GM12878 (cell line): ENCODE data around the gene CLMP. TPM values are rescaled to one million over a fixed set of nuclear protein-coding genes. Genes with fewer than 3 reads are reported as not detected.

ENCODE experiments used
- ATAC-seq: fragments of 200-7000 bp; cut with Tn5 transposase; 3 replicates; pipeline ENCODE4 v1.9.1; 2020; ENCODE audit warnings: mild to moderate bottlenecking, moderate library complexity
- BruUV-seq: library from RNA; stranded (reverse); fragments of 400-500 nt; replicated peaks from 2 replicates; lab custom pipeline; 2021; lab: Mats Ljungman, UMichigan
- CTCF ChIA-PET: fragments of 300-600 bp; sonication (Branson Sonifier 250); formaldehyde crosslinking; extraction: SDS; loops from one replicate; lab custom pipeline; 2021; ENCODE audit warnings: inconsistent platforms; lab: Yijun Ruan, JAX
- POLR2A ChIA-PET: fragments of 350-600 bp; formaldehyde crosslinking; extraction: SDS; loops from one replicate; lab custom pipeline; 2021; ENCODE audit warnings: inconsistent platforms; lab: Charles Lee
- RAD21 ChIA-PET: fragments of 300-600 bp; sonication (Branson Sonifier 250); formaldehyde crosslinking; loops from one replicate; lab custom pipeline; 2023; ENCODE audit warnings: antibody characterized with exemption; ENCODE audit not compliant: unreplicated experiment; lab: Charles Lee
- SMC1A ChIA-PET: fragments of 300-600 bp; sonication (Branson Sonifier 250); formaldehyde crosslinking; loops from one replicate; lab custom pipeline; 2023; ENCODE audit not compliant: unreplicated experiment, uncharacterized antibody; lab: Charles Lee
- DNase-seq: peaks from one replicate; pipeline ENCODE4 v3.0.0-alpha.2; 2011; ENCODE audit warnings: low read depth, low spot score
- FAIRE-seq: peaks from 3 replicates; lab custom pipeline; 2011; peaks lifted over from hg19 to GRCh38; lab: Jason Lieb, UNC
- H2AFZ ChIP-seq: 2 replicates; pipeline ENCODE4 v1.6.0; 2011; ENCODE audit warnings: low read depth, low read length, control low read depth; ENCODE audit not compliant: control insufficient read depth
- H3K27ac ChIP-seq: 2 replicates; pipeline ENCODE4 v1.5.1; 2011; ENCODE audit warnings: control low read depth; ENCODE audit not compliant: control insufficient read depth, insufficient read depth
- H3K27me3 ChIP-seq, 2 experiments: replicated peaks in 1 of 2; 2 replicates each; pipeline versions ENCODE4 v1.6.0 to v1.6.1; 2011; ENCODE audit warnings: low read length in 1 of 2; ENCODE audit not compliant: control insufficient read depth in 2 of 2, insufficient read depth in 2 of 2
- H3K36me3 ChIP-seq, 2 experiments: 2 replicates each; pipeline ENCODE4 v1.5.1; 2011; ENCODE audit warnings: low read length in 1 of 2; ENCODE audit not compliant: control insufficient read depth in 2 of 2, insufficient read depth in 2 of 2
- H3K4me1 ChIP-seq: 2 replicates; pipeline ENCODE4 v1.6.1; 2011; ENCODE audit warnings: mild to moderate bottlenecking, low read length, moderate library complexity, mixed read lengths; ENCODE audit not compliant: control insufficient read depth, insufficient read depth
- H3K4me2 ChIP-seq: 2 replicates; pipeline ENCODE4 v1.6.0; 2011; ENCODE audit warnings: control low read depth; ENCODE audit not compliant: control insufficient read depth, insufficient read depth
- H3K4me3 ChIP-seq: fragments of 200-600 bp; sonication (generic); 2 replicates; pipeline ENCODE4 v1.5.1; 2016
- H3K79me2 ChIP-seq: 2 replicates; pipeline ENCODE4 v1.6.0; 2011; ENCODE audit warnings: low read length; ENCODE audit not compliant: control insufficient read depth, insufficient read depth
- H3K9ac ChIP-seq: 2 replicates; pipeline ENCODE4 v1.8.0; 2011; ENCODE audit warnings: low read length, control low read depth, mixed read lengths; ENCODE audit not compliant: control insufficient read depth, insufficient read depth
- H3K9me3 ChIP-seq: replicated peaks from 3 replicates; pipeline ENCODE4 v1.5.1; 2011; ENCODE audit warnings: mild to moderate bottlenecking, low read length; ENCODE audit not compliant: control insufficient read depth, insufficient read depth
- H4K20me1 ChIP-seq: 2 replicates; pipeline ENCODE4 v1.6.0; 2011; ENCODE audit not compliant: control insufficient read depth, insufficient read depth
- BCLAF1 ChIP-seq: fragments of 450-650 bp; IDR thresholded peaks from 2 replicates; pipeline ENCODE4 v1.6.1; 2017; ENCODE audit warnings: antibody characterized with exemption, mild to moderate bottlenecking, moderate library complexity
- CHD2 ChIP-seq: IDR thresholded peaks from 2 replicates; pipeline ENCODE4 v1.6.1; 2011; ENCODE audit warnings: low read depth, low read length, improper control_type of control experiment, borderline replicate concordance
- EED ChIP-seq: sonication (generic); IDR thresholded peaks from 2 replicates; pipeline ENCODE4 v1.6.1; 2016; ENCODE audit warnings: antibody characterized with exemption, low read depth
- RAD51 ChIP-seq: fragments of 450-650 bp; IDR thresholded peaks from 2 replicates; pipeline ENCODE4 v1.6.1; 2016; ENCODE audit warnings: moderate library complexity, mild to moderate bottlenecking, inconsistent platforms
- STAT3 ChIP-seq: IDR thresholded peaks from 2 replicates; pipeline ENCODE4 v1.6.1; 2011; ENCODE audit warnings: low read depth, low read length, improper control_type of control experiment
- TARDBP ChIP-seq: IDR thresholded peaks from 2 replicates; pipeline ENCODE4 v1.6.1; 2016; ENCODE audit warnings: borderline replicate concordance
- YBX1 ChIP-seq: fragments of 450-650 bp; IDR thresholded peaks from 2 replicates; pipeline ENCODE4 v1.6.1; 2016; ENCODE audit warnings: antibody characterized with exemption
- ZNF24 ChIP-seq: fragments of 450-650 bp; IDR thresholded peaks from 2 replicates; pipeline ENCODE4 v1.6.1; 2017; ENCODE audit warnings: antibody characterized with exemption, mild to moderate bottlenecking
- WGBS: methylation state at CpG from one replicate; pipeline ENCODE4 v1.1.6; 2016; ENCODE audit warnings: low lambda C conversion rate; ENCODE audit not compliant: insufficient replicate concordance, insufficient coverage; ENCODE audit errors: missing lambda C conversion rate; 5-methylcytosine and 5-hydroxymethylcytosine counted together
- in situ Hi-C: fragments of 300-500 bp; cut with MboI; formaldehyde crosslinking; loops from 9 replicates; pipeline ENCODE4 v1.14.3; 2018; ENCODE audit warnings: mixed read lengths
- intact Hi-C: fragments of 100-400 bp; cut with micrococcal nuclease; formaldehyde crosslinking; loops from one replicate; pipeline ENCODE4 v1.14.2; 2022; ENCODE audit not compliant: unreplicated experiment
- polyA plus RNA-seq, 11 experiments: library from polyadenylated mRNA; depleted of rRNA in 4 of 11; unstranded in 6 of 11; stranded (reverse) in 5 of 11; fragments of >200 nt; fragmentation: Nextera tagmentation in 4 of 11; fragmentation: Illumina TruSeq in 1 of 11; extraction: Ambion mirVana in 4 of 11; extraction: Trizol in 1 of 11; gene quantifications; 1 replicate in 1 of 11; 2 replicates in 10 of 11; pipeline versions ENCODE4 v1.2.1 to v1.2.3, GENCODE V29; 2011 to 2016; ENCODE audit warnings: inconsistent platforms in 2 of 11, missing spikeins in 2 of 11, low read depth in 1 of 11
- total RNA-seq, 4 experiments: library from RNA; depleted of rRNA in 3 of 4; stranded (reverse); fragments of >200 nt in 3 of 4; fragmentation: Illumina TruSeq in 1 of 4; extraction: Trizol in 1 of 4; gene quantifications; 2 replicates each; pipeline versions ENCODE4 v1.2.1 to v1.2.3, GENCODE V29; 2013 to 2021
- TF ChIP-seq, protein P1 (sequence below): fragments of 450-650 bp; formaldehyde crosslinking; IDR thresholded peaks from 2 replicates; pipeline ENCODE4 v1.4.0; 2020; ENCODE audit warnings: mild to moderate bottlenecking, moderate library complexity

CLMP gene
- total and polyA plus RNA-seq, 10 of the 15 experiments (the other 5 are each of a cell fraction or from before 2014, with no cell fraction given): 0.01 to 0.71 (median 0.20) TPM; not detected in 4

DNA sequence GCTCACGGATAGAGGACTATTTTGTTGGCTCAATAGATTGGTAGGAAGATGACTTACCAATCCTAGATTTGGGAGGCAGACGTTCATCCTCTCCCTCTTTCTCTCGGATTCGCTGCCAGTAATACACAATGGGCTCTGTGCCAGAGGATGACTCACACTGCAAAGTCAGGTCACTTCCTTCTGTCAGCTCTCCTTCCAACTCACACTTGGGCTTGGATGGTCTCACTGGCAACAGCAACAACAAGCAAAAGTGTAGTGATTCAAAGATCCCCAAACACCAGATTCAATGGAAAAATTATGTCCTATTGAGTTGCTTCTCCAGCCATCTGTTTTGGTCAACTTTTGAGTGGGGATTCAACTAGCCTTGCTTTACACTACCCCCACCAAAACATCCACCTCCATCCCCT is 111.4 kb downstream of the CLMP start:
- intact Hi-C loops: no loop called here
- Histone ChIP-seq H3K4me3 (no peak overlapping the region), H3K79me2 (no peaks in the 10 kb centered on the region), H3K4me2 (no peak overlapping the region), H4K20me1 (no peaks in the 10 kb centered on the region), H3K4me1 (peaks cover 10% of the 10 kb centered on the region), H2AFZ (no peak overlapping the region), H3K9ac (no peak overlapping the region), H3K9me3 (peaks cover 2% of the 10 kb centered on the region; the same call in 2 of the 3 replicates), H3K27me3 (no peaks in the 10 kb centered on the region), H3K36me3 (no peaks in the 10 kb centered on the region), H3K27ac (no peak overlapping the region)
- ChIA-PET POLR2A (interaction anchor here (0.9 kb wide), 1 partner anchor 10 kb away, joined by 3 read pairs; no protein-coding TSS in a partner anchor), SMC1A (interaction anchor here (1.0 to 1.9 kb wide), 2 partner anchors 14 to 20 kb away, joined by 4 to 7 read pairs; no protein-coding TSS in a partner anchor), RAD21 (interaction anchor here (0.5 kb wide), 1 partner anchor 231 kb away, joined by 4 read pairs; no protein-coding TSS in a partner anchor), CTCF (interaction anchor here (0.9 to 1.6 kb wide), 2 partner anchors 24 to 30 kb away, joined by 4 to 6 read pairs; no protein-coding TSS in a partner anchor)
- ATAC-seq (no peak), FAIRE-seq (no peak), DNase-seq (no peak)
- TF ChIP-seq STAT3 (no peak), BCLAF1 (no peak), CHD2 (no peak), YBX1 (no peak), ZNF24 (no peak), RAD51 (no peak), TARDBP (no peak), EED (no peak)
- TF ChIP-seq, protein P1, sequence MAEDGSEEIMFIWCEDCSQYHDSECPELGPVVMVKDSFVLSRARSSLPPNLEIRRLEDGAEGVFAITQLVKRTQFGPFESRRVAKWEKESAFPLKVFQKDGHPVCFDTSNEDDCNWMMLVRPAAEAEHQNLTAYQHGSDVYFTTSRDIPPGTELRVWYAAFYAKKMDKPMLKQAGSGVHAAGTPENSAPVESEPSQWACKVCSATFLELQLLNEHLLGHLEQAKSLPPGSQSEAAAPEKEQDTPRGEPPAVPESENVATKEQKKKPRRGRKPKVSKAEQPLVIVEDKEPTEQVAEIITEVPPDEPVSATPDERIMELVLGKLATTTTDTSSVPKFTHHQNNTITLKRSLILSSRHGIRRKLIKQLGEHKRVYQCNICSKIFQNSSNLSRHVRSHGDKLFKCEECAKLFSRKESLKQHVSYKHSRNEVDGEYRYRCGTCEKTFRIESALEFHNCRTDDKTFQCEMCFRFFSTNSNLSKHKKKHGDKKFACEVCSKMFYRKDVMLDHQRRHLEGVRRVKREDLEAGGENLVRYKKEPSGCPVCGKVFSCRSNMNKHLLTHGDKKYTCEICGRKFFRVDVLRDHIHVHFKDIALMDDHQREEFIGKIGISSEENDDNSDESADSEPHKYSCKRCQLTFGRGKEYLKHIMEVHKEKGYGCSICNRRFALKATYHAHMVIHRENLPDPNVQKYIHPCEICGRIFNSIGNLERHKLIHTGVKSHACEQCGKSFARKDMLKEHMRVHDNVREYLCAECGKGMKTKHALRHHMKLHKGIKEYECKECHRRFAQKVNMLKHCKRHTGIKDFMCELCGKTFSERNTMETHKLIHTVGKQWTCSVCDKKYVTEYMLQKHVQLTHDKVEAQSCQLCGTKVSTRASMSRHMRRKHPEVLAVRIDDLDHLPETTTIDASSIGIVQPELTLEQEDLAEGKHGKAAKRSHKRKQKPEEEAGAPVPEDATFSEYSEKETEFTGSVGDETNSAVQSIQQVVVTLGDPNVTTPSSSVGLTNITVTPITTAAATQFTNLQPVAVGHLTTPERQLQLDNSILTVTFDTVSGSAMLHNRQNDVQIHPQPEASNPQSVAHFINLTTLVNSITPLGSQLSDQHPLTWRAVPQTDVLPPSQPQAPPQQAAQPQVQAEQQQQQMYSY (CRISPR knock-in tag): no peak
- in situ Hi-C loops: no loop called here
- BruUV-seq: no TSS peak
- 70% methylated on average over 4 of the region's 4 CpGs for WGBS
